Activated CD8-positive, alpha-beta memory T cell treated with anti-CD3 and anti-CD28 coated beads for 36 hours (primary cell): ENCODE results near the gene UBE2E2. TPM values are rescaled to one million over a fixed set of nuclear protein-coding genes. Genes with fewer than 3 reads are reported as not detected.

Source experiments
- CTCF ChIA-PET: fragments of 350-600 bp; sonication (Branson Sonifier 250); formaldehyde crosslinking; loops from one replicate; lab custom pipeline; 2021; ENCODE audit warnings: antibody characterized with exemption; lab: Charles Lee
- POLR2A ChIA-PET: fragments of 350-600 bp; sonication (Branson Sonifier 250); formaldehyde crosslinking; loops from one replicate; lab custom pipeline; 2021; ENCODE audit warnings: antibody characterized with exemption; lab: Charles Lee
- total RNA-seq, 2 experiments: library from RNA; stranded (reverse); gene quantifications; one replicate each; pipeline ENCODE4 v1.2.3, GENCODE V29; 2021

The UBE2E2 gene
- total RNA-seq, 2 experiments from 2014 or later: 2.3 to 2.9 TPM

GRCh38 chr3:23365066-23365465 lies 161.9 kb downstream of the UBE2E2 start:
- CTCF ChIA-PET: no interaction called here
- POLR2A ChIA-PET: no interaction called here

GRCh38 chr3:23368731-23369130 lies 165.6 kb downstream of the UBE2E2 start:
- CTCF ChIA-PET: no interaction called here
- POLR2A ChIA-PET: no interaction called here

- ChIA-PET POLR2A (no interaction called here), CTCF (no interaction called here)
These were observed 169.2 kb downstream of the UBE2E2 start for GRCh38 chr3:23372285-23372684.

GRCh38 chr3:23376516-23377248 lies 173.6 kb downstream of the UBE2E2 start:
- POLR2A ChIA-PET: no interaction called here
- CTCF ChIA-PET: no interaction called here

- ChIA-PET CTCF (interaction anchor here (0.7 kb wide), 1 partner anchor 652 kb away, joined by 4 read pairs; no protein-coding TSS in a partner anchor), POLR2A (no interaction called here)
These were observed 175.0 kb downstream of the UBE2E2 start for GRCh38 chr3:23377928-23378672.

- POLR2A ChIA-PET: interaction anchor here (0.7 kb wide), 1 partner anchor 358 kb away, joined by 3 read pairs; no protein-coding TSS in a partner anchor
- CTCF ChIA-PET: no interaction called here
These were observed 180.7 kb downstream of the UBE2E2 start for GRCh38 chr3:23383875-23384274.

GRCh38 chr3:23385327-23385726 lies 182.2 kb downstream of the UBE2E2 start:
- CTCF ChIA-PET: no interaction called here
- POLR2A ChIA-PET: no interaction called here

- ChIA-PET CTCF (no interaction called here), POLR2A (no interaction called here)
These were observed 184.3 kb downstream of the UBE2E2 start for GRCh38 chr3:23387286-23387918.

GRCh38 chr3:23389089-23389488 lies 186.0 kb downstream of the UBE2E2 start:
- ChIA-PET POLR2A (no interaction called here), CTCF (no interaction called here)

GRCh38 chr3:23389686-23390085 lies 186.6 kb downstream of the UBE2E2 start:
- ChIA-PET CTCF (no interaction called here), POLR2A (no interaction called here)

GRCh38 chr3:23390446-23390845 lies 187.3 kb downstream of the UBE2E2 start:
- ChIA-PET POLR2A (no interaction called here), CTCF (no interaction called here)

GRCh38 chr3:23390989-23391553 lies 187.9 kb downstream of the UBE2E2 start:
- ChIA-PET POLR2A (no interaction called here), CTCF (no interaction called here)

GRCh38 chr3:23395115-23395514 lies 192.0 kb downstream of the UBE2E2 start:
- CTCF ChIA-PET: no interaction called here

GRCh38 chr3:23396746-23397145 lies 193.6 kb downstream of the UBE2E2 start:
- ChIA-PET POLR2A (no interaction called here), CTCF (no interaction called here)

More at GRCh38 chr3:23395115-23395514, 192.0 kb downstream of the UBE2E2 start:
- POLR2A ChIA-PET: interaction anchor here (0.6 kb wide), 1 partner anchor 704 kb away, joined by 3 read pairs; no protein-coding TSS in a partner anchor

- ChIA-PET POLR2A (no interaction called here), CTCF (no interaction called here)
These were observed 196.1 kb downstream of the UBE2E2 start for GRCh38 chr3:23399221-23399620.

GRCh38 chr3:23402728-23403492 lies 199.8 kb downstream of the UBE2E2 start:
- ChIA-PET POLR2A (no interaction called here), CTCF (no interaction called here)

- ChIA-PET POLR2A (no interaction called here), CTCF (no interaction called here)
These were observed 201.1 kb downstream of the UBE2E2 start for GRCh38 chr3:23404246-23404645.

GRCh38 chr3:23405081-23405480 lies 202.0 kb downstream of the UBE2E2 start:
- ChIA-PET CTCF (no interaction called here), POLR2A (no interaction called here)

GRCh38 chr3:23406601-23407000 lies 203.5 kb downstream of the UBE2E2 start:
- ChIA-PET POLR2A (no interaction called here), CTCF (no interaction called here)
